Nephron (organoid): ENCODE results near the gene FOLH1.
"Not testable (repeated sequence)": the region's sequence is repeated elsewhere in the genome, so short reads cannot be mapped to it uniquely, and the experiment has no call there.

Source experiments
- H3K27ac Mint-ChIP-seq, 3 experiments: 2 replicates each; pipeline ENCODE4 v1.8.0; 2020; ENCODE audit warnings: mixed read lengths in 3 of 3, mild to moderate bottlenecking in 2 of 3, moderate library complexity in 1 of 3
- H3K27me3 Mint-ChIP-seq: 2 replicates; pipeline ENCODE4 v1.8.0; 2021; ENCODE audit warnings: low read depth, mild to moderate bottlenecking, moderate library complexity, mixed read lengths
- H3K36me3 Mint-ChIP-seq: 2 replicates; pipeline ENCODE4 v1.8.0; 2020; ENCODE audit warnings: low read depth, mixed read lengths
- H3K4me1 Mint-ChIP-seq: 2 replicates; pipeline ENCODE4 v1.8.0; 2020; ENCODE audit warnings: mixed read lengths
- H3K4me3 Mint-ChIP-seq, 3 experiments: 2 replicates each; pipeline ENCODE4 v1.8.0; 2020; ENCODE audit warnings: mild to moderate bottlenecking in 3 of 3, mixed read lengths in 3 of 3, moderate library complexity in 2 of 3
- H3K9me3 Mint-ChIP-seq: 2 replicates; pipeline ENCODE4 v1.8.0; 2020; ENCODE audit warnings: mixed read lengths
- TF ChIP-seq, protein P1 (sequence below), 3 experiments: fragments of 200-600 bp; sonication (generic); IDR thresholded peaks; one replicate each; pipeline ENCODE4 v1.5.0; 2021; ENCODE audit warnings: antibody characterized with exemption in 3 of 3; ENCODE audit not compliant: unreplicated experiment in 3 of 3

The FOLH1 gene

DNA sequence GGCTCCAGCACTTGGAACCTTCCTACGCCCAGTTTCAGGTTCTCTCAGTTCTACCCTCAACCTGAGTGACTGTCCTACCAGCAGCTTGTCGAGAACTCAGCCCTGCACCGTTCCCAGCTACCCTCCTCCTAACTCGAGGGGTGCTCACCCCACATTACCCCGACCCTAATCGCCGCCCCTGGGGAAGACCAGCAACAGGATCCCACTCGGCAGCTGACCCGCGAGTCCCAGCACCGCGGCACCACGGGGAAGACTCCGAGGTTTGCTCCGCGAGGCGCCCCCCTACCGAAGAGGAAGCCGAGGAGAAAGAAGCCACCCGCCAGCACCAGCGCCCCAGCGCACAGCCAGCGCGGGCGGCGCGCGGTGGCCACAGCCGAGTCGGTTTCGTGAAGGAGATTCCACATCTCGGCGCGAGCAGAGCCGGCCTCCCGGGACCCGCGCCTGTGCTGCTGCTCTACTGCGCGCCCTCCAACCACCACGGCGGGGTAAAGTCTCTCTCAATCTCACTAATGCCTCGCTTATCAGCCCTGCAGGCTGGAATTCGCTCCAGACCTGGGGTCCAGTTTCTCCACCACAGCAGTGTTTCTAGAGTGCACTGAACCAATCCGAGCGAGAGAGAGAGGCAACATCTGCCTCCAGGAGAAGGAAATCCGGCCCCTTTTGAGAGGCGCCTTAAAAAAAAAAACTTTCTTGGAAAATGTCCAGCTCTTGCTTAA is at the start of gene FOLH1:
FOLH1 (minus strand) TSS at position 597 of the 716 bp plus-strand sequence; CDS start at position 404, 193 bp downstream.
- Mint-ChIP-seq H3K27me3 (no peaks in the 10 kb centered on the region), H3K4me3 (no peak within 1 kb of the TSS), H3K9me3 (peaks cover 12% of the 10 kb centered on the region), H3K36me3 (peaks cover 3% of the 10 kb centered on the region), H3K4me1 (no peaks in the 10 kb centered on the region), H3K27ac (no peak within 1 kb of the TSS)
- TF ChIP-seq, protein P1, sequence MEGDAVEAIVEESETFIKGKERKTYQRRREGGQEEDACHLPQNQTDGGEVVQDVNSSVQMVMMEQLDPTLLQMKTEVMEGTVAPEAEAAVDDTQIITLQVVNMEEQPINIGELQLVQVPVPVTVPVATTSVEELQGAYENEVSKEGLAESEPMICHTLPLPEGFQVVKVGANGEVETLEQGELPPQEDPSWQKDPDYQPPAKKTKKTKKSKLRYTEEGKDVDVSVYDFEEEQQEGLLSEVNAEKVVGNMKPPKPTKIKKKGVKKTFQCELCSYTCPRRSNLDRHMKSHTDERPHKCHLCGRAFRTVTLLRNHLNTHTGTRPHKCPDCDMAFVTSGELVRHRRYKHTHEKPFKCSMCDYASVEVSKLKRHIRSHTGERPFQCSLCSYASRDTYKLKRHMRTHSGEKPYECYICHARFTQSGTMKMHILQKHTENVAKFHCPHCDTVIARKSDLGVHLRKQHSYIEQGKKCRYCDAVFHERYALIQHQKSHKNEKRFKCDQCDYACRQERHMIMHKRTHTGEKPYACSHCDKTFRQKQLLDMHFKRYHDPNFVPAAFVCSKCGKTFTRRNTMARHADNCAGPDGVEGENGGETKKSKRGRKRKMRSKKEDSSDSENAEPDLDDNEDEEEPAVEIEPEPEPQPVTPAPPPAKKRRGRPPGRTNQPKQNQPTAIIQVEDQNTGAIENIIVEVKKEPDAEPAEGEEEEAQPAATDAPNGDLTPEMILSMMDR (IDR thresholded peaks at IDR 0.05; ENCODE audit: unreplicated experiment in 3 of 3) = no peak

DNA sequence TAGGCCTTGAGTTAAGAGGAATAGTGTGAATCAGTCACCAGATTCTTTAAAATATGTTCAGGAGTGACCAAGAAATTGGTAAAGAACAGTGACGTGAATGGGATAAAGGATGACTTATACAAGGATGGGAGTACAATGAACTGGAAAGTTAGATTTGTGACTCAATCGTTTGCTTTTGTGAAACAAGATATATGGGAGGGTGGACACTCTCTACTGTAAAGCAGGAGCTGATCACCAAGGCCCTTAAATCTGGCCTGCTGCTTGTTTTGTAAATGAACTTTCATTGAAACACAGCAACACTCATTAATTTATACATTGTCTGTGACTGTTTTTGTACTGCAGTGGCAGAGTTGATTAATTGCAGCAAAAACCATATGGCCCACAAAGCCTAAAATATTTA is 46.7 kb upstream of the FOLH1 start:
- not testable (repeated sequence) for H3K9me3 Mint-ChIP-seq, H3K27ac Mint-ChIP-seq, H3K4me1 Mint-ChIP-seq, H3K27me3 Mint-ChIP-seq, H3K36me3 Mint-ChIP-seq, H3K4me3 Mint-ChIP-seq

DNA sequence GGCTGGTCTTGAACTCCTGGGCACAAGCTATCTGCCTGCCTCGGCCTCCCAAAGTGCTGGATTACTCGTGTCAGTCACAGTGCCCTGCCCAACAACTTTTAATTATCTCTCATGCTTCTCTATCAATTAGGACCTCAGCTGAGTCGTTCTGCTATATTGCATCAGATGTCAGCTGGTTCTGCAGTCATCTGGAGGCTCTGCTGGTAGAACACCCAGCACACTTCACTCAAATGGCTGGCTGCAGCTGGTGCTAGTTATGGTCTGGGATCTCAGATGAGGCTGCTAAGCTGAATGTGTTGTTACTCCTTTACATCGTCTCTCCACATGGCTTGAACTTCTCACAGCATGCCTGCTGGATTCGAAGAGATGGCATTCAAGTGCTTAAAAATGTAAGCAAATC is 42.8 kb upstream of the FOLH1 start:
- not testable (repeated sequence) for H3K27me3 Mint-ChIP-seq, H3K4me3 Mint-ChIP-seq, H3K9me3 Mint-ChIP-seq, H3K36me3 Mint-ChIP-seq, H3K27ac Mint-ChIP-seq, H3K4me1 Mint-ChIP-seq

DNA sequence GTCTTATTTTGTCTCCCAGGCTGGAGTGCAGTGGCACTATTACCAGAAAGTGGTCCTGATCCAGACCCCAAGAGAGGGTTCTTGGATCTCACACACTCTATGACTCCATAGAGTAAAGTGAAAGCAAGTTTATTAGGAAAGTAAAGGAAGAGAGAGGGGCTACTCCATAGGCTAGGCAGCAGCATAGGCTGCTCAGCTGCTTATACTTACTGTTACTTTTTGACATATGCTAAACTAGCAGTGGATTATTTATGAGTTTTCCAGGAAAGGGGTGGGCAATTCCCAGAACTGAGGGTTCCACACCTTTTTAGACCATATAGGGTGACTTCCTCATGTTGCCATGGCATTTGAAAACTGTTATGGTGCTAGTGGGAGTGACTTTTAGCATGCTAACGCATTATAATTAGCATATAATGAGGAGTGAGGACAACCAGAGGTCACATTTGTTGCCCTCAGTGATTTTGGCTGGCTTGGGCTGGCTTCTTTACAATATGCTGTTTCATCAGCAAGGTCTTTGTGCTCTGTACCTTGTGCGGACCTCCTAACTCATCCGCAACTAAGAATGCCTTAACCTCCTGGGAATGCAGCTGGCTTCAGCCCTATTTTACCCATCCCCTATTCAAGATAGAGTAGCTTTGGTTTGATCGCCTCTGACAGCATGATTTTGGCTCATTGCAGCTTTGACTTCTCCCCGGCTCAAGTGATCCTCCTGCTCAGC is 42.2 kb upstream of the FOLH1 start:
- H3K4me1 Mint-ChIP-seq, H3K9me3 Mint-ChIP-seq, H3K27me3 Mint-ChIP-seq, H3K4me3 Mint-ChIP-seq, H3K27ac Mint-ChIP-seq, H3K36me3 Mint-ChIP-seq: not testable (repeated sequence)

DNA sequence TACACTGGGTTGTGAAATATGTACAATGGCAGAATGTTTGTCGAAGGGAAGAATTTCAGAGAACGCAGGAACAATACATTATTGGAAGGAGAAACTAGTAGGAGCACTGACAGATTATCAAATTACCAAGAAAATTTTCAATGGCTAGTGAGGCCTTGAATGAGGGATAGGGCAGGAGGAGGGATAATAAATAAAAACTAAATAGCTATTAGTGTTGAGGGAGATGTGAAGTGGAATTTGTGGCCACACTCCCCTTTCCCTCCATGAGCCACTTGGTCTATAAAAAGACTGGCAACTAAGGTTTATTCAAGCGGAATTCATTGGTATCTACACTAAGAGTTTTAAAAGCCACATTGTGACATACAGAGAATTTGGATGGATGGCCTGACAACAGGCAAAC is 41.0 kb upstream of the FOLH1 start:
- not testable (repeated sequence) for H3K4me1 Mint-ChIP-seq, H3K36me3 Mint-ChIP-seq, H3K9me3 Mint-ChIP-seq, H3K27ac Mint-ChIP-seq, H3K27me3 Mint-ChIP-seq, H3K4me3 Mint-ChIP-seq

DNA sequence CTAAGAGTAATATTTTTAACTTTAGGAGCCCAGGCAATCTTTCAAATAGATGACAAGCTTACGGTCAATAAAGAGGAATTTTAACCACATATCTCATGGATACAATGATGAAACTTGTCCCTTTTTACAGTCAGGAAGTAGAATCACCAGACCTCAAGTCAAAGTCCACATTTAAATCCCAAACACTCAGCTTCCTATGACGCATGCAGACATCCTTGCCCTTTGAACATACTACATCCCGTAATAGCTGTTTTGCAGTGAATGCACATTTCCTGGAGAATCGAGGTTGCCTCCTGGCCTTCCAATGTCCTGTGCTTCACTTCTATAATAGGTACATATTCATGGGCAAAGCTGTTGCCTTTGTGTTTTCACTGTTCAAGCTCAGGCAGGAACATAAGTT is 25.3 kb upstream of the FOLH1 start:
- not testable (repeated sequence) for H3K4me1 Mint-ChIP-seq, H3K9me3 Mint-ChIP-seq, H3K27me3 Mint-ChIP-seq, H3K27ac Mint-ChIP-seq, H3K36me3 Mint-ChIP-seq, H3K4me3 Mint-ChIP-seq

DNA sequence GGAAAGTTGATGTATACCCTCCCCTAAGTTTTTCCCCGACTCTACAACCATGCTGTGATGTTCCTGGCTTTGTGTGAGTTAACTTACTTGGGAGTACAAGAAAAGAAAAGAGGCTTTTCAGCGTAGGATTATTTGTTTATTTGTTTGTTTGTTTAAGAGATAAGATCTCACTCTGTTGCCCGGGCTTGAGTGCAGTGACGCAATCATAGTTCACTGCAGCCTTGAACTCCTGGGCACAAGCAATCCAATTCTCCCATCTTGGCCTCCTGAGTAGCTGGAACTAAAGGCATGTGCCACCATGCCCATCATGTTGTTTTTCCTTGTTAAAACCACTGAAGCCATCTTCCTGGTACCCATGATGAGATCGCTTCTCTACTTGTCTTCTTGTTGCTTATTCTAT is 24.6 kb upstream of the FOLH1 start:
- H3K9me3 Mint-ChIP-seq, H3K4me1 Mint-ChIP-seq, H3K4me3 Mint-ChIP-seq, H3K36me3 Mint-ChIP-seq, H3K27ac Mint-ChIP-seq, H3K27me3 Mint-ChIP-seq: not testable (repeated sequence)

DNA sequence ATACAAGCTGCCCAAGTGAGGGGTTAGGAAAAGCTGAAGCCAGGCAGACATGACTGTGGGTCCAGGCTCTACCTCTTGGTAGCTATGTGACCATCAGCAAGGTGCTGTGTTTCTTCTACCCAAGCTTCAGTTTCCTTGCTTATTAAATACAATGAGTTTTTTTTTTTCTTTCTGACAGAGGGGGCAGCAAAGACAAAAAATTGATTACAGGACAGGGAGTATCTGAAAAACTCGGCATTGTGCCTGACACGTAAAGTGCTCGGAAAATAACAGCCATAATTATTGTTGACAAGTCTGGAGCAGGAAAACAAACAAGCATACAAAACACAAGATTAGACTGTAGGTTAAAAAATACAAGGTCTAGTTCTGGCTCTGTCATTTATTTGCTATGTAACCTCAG is 23.3 kb upstream of the FOLH1 start:
- not testable (repeated sequence) for H3K4me1 Mint-ChIP-seq, H3K4me3 Mint-ChIP-seq, H3K27me3 Mint-ChIP-seq, H3K27ac Mint-ChIP-seq, H3K36me3 Mint-ChIP-seq, H3K9me3 Mint-ChIP-seq

DNA sequence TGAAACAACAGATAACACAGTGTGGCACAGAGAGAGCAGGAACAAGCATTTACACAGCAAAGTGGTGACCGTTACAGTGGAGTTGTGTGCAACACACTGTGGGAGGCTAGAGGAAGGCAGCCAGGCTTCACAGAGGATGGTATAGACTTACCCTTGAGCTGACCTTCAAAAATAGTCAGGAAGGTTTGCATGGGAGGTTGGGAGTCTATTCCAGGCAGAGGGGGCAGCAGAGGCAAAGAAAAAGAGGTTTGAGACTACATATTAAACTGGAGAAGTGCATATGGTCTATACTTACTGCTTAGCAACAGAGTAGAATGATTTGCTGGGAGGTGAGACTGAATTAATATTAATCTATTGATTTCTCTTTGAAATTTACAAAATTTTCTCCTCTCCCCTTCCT is 22.1 kb upstream of the FOLH1 start:
- H3K4me3 Mint-ChIP-seq, H3K27ac Mint-ChIP-seq: not testable (repeated sequence)

DNA sequence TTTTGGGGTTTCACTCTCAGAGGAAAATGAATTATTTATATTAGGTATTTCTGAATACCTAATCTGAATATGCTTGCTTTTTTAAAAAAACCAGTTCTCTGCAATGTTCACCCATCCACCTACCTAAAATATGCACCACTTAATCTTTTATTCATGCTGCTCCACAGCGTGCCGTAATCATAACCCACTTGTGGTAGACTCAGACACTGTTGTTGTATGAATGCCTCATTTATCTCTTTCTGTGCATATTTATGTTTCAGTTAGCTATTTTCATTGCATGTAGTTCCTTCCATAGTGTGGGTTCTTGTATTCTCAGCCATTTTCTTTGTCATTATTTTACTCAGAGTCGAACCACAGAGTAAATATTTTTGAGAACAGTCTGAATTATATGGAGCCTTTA is 21.6 kb upstream of the FOLH1 start:
- H3K27me3 Mint-ChIP-seq, H3K9me3 Mint-ChIP-seq, H3K27ac Mint-ChIP-seq, H3K4me1 Mint-ChIP-seq, H3K4me3 Mint-ChIP-seq, H3K36me3 Mint-ChIP-seq: not testable (repeated sequence)

More for the DNA sequence above, 22.1 kb upstream of the FOLH1 start:
- not testable (repeated sequence) for H3K9me3 Mint-ChIP-seq, H3K27me3 Mint-ChIP-seq, H3K36me3 Mint-ChIP-seq, H3K4me1 Mint-ChIP-seq

DNA sequence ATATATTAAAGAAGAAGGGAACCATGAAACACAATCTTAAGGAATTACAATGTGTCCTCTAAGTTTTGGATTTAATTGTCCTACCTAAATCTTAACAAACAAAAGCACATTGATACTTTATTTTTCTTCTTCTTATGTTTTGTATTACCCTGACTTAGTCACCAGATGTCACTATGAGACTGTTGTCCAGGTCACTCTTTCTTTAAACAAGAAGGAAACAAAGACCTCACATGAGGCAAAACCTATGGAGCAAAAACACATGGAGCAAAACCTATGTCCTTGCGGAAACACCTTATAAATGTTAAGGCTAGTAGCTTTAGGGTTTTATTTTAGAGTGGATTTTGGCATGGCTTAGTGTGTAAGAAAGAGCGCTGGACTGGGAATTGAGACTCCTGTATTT is 20.7 kb upstream of the FOLH1 start:
- not testable (repeated sequence) for H3K36me3 Mint-ChIP-seq, H3K4me3 Mint-ChIP-seq, H3K27me3 Mint-ChIP-seq, H3K27ac Mint-ChIP-seq, H3K9me3 Mint-ChIP-seq, H3K4me1 Mint-ChIP-seq
- TF ChIP-seq, protein P1 (IDR thresholded peaks at IDR 0.05; ENCODE audit: unreplicated experiment in 3 of 3) = peak in 2 of 3 experiments; percentile 22 to 31

DNA sequence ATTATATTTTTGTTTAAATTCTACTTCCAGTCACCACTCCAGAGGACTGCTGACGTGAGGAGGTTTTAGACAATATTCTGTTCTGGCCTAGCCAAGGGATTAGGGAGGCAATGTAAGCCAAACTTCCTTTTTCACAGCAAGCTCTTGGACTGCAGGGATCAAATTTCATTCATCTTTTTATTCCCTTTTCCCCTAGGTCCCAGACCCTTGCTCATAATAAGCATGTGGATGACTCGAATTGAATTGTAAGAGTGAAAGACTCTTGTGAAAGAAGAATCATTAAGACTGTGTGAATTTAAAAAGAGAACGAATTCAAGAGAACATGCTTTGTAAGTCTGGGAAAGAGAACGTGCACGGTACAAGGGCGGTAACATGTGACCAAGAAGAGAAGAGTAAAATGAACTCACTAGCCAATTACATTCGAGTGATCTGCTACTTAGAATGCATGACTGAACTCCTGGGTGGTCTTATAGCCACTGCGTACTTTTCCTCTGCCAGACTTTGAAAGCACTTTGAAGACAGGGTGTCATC is 16.9 kb upstream of the FOLH1 start:
- not testable (repeated sequence) for H3K9me3 Mint-ChIP-seq, H3K4me1 Mint-ChIP-seq, H3K4me3 Mint-ChIP-seq, H3K27ac Mint-ChIP-seq, H3K36me3 Mint-ChIP-seq, H3K27me3 Mint-ChIP-seq
